GM19025 (cell line): ENCODE data around the gene SH2D3A.
"Not testable (repeated sequence)": the region's sequence is repeated elsewhere in the genome, so short reads cannot be mapped to it uniquely, and the experiment has no call there.

Experiments used
- ATAC-seq: cut with Tn5 transposase; IDR thresholded peaks from one replicate; pipeline ENCODE4 v1.9.1; 2021; ENCODE audit warnings: mild to moderate bottlenecking, low read depth, moderate library complexity; ENCODE audit not compliant: unreplicated experiment

SH2D3A gene

DNA sequence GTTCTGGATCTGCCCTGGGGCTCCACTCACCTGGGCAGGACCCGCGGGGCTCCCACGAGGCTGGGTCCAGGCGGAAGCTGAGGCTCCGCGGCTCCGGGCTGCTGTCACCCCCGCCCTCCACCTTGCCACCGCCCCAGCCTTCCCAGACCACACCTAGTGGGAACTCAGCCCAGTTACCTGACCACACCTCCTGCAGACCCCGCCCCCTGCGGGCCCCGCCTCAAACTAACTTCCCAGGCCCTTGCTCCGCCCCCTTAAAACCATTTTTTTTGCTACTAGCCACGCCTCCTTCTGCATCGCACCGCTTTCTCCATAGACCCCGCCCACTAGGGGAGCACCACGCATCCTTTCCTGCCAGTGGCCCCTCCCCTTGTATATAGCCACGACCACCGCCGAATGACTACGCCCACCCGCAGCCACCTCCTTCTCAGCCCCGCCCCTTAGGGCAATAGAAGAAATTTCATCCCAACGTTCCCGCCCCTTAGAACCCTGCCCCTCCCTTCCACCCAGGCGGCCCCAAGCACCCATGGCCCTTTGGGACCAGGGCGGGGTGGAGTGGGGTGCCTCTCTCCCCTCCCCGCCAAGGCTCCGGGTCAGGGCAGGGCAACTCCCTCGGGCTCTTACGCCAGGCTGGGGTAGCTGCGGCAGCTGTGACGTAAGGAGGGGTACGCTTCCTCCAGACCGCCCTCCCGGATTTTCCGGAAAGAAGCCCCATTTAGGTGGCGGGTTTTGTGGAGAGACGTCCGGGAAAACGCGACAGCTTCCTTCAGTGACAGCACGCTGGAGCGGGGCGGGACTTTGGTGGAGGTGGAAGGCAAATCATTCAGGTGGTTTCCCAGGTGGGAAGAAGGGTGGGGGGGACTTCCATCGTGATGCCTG is at the start of gene SH2D3A:
TSS of gene SH2D3A (minus strand) at position 79 of the 879 bp plus-strand sequence. CDS start 3,687 bp downstream, outside the sequence.
- peak; percentile 63 for ATAC-seq

DNA sequence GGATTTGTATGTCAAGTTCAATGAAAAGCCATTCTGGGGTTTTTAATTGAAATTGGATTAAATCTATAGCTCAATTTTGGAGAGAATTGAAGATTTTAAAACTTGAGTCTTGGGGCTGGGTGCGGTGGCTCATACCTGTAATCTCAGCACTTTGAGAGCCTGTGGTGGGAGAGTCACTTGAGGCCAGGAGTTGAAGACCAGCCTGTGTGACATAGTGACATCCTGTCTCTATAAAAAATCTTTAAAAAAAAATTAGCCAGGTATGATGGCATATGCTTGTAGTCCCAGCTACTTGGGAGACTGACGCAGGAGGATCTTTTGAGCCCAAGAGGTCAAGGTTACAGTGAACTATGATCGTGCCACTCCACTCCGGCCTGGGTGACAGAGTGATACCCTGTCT is 46.4 kb upstream of the SH2D3A start:
- no peak for ATAC-seq

DNA sequence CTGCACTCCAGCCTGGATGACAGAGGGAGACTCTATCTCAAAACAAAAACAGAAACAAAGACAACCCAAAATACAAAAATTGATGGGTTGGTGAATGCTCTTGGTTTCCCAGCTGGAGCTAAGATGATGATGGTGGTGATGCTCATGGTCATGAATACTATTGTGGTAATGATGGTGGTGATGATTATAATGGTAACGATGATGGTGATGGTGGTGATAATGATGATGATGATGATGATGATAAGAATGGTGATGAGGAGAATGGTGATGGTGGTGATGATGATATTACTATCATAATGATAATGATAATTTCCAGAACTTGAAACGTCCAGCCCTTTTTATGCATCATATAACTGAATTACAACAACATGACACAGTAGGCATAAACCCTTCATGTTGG is 45.4 kb upstream of the SH2D3A start:
- ATAC-seq, result no peak

DNA sequence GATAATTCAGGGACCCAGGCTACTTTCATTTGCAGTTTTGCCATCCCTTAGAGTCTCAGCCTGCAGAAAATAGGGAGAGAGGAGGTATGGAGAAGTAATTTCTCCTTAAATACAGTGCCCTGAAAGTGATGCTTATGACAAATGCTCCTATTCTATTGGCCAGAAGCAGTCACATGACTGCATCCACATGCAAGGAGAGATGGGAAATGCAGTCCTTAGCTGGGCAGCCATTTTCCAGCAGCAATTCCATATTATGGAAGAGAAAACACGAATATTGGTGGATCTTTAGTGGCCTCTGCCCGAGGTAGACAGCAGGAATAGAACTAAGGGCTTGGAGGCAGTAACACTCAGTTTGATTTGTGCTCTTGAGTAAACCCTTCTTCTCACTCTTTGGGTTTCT is 44.7 kb upstream of the SH2D3A start:
- ATAC-seq, result no peak

DNA sequence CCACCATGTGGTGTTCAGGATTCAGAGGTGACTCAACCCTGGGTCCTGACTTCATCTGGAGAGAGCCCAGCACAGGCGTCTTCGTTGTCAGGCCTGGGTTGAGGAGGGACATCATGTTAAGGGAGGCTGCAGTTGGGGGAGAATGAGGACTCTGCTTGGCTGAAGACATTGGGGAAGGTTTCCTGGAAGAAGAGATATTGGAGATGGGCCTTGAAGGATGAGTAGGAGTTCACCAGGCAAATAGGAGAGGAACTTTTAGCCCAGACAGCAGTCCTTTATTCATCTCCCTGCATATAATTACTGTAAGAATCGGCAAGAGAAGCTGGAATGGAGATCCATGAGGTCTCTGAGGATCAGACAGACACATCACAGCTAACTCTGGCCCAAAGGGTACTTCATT is 44.1 kb upstream of the SH2D3A start:
- no peak for ATAC-seq

DNA sequence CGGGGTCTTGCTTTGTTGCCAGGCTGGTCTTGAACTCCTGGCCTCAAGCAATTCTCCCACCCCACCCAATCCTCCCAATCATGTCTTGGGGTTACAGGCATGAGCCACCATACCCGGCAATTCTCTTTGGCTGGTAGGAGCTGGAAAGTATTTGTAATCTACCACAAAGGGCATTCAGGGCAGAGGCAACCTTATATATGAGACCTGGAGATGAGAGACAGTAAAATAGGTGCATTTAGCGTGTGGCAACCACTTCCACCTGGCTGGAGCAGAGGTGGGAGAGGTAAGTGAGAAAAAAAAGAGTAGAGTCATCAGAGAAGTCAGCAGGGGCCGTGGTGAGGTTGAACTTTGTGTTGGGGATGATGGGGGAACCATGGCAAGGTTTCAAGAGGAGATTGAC is 42.0 kb upstream of the SH2D3A start:
- ATAC-seq, result no peak

DNA sequence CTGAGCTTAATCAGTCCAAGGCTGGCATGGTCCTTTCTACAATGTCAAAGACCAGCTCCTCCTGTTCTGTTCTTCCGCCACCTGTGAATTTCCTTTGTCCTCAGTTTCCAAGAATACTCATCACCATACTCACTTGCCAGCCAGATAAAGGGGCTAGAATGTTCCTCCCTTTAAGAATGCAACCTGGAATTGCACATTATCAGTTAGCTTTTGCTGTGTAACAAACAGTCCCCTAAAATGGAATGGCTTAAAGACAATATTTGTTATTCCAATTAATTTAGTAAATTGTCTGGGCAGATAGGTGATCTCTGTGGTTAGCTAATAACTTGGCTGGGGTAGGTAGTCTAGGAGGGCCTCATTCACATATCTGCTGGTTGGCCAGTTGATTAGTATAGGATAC is 41.3 kb upstream of the SH2D3A start:
- ATAC-seq, result no peak

- ATAC-seq, result no peak
Measured at GRCh38 chr19:6807291-6807690, 40.1 kb upstream of the SH2D3A start.

GRCh38 chr19:6806488-6806887 is 39.3 kb upstream of the SH2D3A start:
- no peak for ATAC-seq

GRCh38 chr19:6803036-6803404 is 35.8 kb upstream of the SH2D3A start:
- no peak for ATAC-seq

DNA sequence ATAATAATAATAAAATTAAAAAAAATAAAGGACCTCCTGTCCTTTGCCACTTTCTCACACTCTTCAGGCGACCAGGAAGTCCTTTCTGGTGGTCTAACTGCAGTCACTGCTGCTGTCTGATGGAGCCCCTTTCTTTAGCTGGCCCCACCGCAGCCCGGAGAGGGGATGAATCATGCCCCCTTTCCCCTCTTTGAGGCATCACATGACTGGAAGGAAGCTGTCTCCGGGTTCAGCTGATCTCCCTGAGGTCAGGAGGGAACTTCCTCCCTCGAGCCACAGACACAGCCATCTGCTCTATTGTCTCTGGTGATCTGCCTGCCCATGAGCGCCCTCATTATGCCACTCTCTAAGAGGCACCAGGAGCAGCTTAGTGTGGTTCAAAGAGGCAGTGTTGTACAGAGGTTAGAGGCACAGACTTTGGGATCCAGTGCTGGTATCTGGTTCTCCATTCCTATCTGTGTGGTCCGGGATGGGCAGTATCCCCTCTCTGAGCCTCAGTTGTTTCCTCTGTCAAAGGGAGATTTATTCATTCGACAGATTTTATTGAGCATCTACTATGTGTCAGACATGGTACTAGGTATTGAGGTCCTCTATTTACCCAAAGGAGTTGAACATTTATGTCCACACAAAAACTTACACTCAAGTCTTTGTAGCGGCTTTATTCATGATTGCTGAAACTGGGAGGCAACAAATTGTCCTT is 35.3 kb upstream of the SH2D3A start:
- peak; percentile 58 for ATAC-seq

DNA sequence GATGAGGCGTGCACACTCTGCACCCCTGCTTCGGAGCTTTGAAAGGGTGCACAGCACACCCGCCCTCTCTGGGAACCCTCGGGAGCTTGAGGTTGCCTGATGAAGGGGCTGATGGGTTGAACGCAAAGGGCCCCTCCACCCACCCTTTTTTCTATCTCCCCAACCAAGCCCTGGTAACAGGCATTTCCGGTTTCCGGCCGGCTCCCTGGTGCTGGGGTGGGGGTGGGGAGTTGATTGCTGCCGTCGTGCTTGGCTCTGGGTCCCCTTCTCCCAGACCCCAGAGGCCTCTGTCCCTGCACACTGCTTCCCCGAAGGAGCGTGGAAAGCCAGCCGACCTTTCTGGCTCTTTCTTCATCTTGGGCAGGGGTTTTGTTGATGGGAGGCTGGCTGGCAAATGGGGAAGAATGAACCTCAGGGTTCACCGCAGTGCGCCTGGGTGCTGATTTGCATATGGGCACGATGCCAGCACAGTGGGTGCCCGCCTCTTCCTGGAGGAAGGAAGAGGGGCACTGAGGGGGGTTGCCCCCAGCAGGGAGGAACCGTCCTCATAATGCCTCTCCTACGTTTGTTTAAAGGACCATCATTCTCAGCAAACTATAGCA is 34.4 kb upstream of the SH2D3A start:
- ATAC-seq, result peak; percentile 41

DNA sequence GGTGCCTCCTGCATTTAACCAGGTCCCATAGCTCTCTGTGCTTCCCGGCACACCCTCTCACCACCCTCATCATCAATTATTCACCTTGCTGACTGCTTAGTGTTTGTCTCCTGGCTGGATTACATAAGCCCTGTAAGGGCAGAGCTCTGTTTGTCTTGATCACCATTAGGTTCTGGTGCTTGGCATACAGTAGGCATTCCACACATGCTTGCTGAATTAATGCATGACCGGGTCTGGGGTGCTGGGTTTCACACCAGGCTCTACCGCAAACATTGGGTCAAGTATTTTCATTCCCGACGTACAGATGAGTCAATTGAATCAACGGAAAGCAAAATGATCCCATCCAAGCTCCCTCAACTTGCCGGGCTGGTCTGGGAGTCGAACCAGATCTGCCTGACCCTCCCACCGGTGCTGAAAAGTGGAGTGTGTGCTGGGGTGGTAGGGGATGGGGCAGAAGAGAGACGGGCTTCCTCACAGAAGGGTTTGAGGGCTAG is 33.8 kb upstream of the SH2D3A start:
- ATAC-seq, result no peak

DNA sequence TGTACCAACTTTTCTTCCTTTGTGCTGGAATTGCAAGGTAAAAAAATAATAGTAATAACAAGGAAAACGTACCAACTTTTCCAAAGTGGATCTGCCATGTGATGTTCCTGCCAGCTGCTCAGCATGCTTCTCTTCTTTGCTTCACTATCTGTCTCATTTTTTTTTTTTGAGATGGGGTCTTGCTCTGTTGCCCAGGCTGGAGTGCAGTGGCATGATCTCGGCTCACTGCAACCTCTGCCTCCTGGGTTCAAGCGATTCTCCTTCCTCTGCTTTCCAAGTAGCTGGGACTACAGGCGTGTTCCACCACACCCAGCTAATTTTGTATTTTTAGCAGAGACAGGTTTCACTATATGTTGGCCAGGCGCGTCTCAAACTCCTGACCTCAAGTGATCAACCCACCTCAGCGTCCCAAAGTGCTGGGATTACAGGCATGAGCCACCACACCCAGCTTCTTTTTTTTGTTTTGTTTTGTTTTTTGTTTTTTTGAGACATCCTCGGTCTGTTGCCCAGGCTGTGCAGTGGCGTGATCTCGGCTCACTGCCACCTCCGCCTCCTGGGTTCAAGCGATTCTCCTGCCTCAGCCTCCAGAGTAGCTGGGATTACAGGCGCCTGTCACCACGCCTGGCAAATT is 33.0 kb upstream of the SH2D3A start:
- not testable (repeated sequence) for ATAC-seq

GRCh38 chr19:6797646-6798045 is 30.4 kb upstream of the SH2D3A start:
- ATAC-seq, result no peak

GRCh38 chr19:6796278-6796677 is 29.0 kb upstream of the SH2D3A start:
- ATAC-seq, result no peak

GRCh38 chr19:6794686-6795431 is 27.6 kb upstream of the SH2D3A start:
- no peak for ATAC-seq

GRCh38 chr19:6793973-6794372 is 26.7 kb upstream of the SH2D3A start:
- no peak for ATAC-seq

- no peak for ATAC-seq
Measured at GRCh38 chr19:6793411-6793810, 26.2 kb upstream of the SH2D3A start.

- ATAC-seq, result no peak
Measured at GRCh38 chr19:6791237-6791636, 24.0 kb upstream of the SH2D3A start.
